BLaER1 (cell line): ENCODE data around the gene MPC1L.
"Not testable (repeated sequence)": the region's sequence is repeated elsewhere in the genome, so short reads cannot be mapped to it uniquely, and the experiment has no call there.

Source experiments
- H3K27ac ChIP-seq: shearing (Covaris generic); formaldehyde crosslinking; 2 replicates; pipeline ENCODE4 v1.8.1; 2022
- H3K27me3 ChIP-seq: shearing (Covaris generic); formaldehyde crosslinking; 2 replicates; pipeline ENCODE4 v1.8.1; 2022
- H3K36me3 ChIP-seq: shearing (Covaris generic); formaldehyde crosslinking; 2 replicates; pipeline ENCODE4 v1.8.1; 2022
- H3K4me1 ChIP-seq: shearing (Covaris generic); formaldehyde crosslinking; 2 replicates; pipeline ENCODE4 v1.8.1; 2022
- H3K4me2 ChIP-seq: shearing (Covaris generic); formaldehyde crosslinking; 2 replicates; pipeline ENCODE4 v1.8.1; 2022
- H3K4me3 ChIP-seq: shearing (Covaris generic); formaldehyde crosslinking; 2 replicates; pipeline ENCODE4 v1.8.1; 2022
- H3K9ac ChIP-seq: shearing (Covaris generic); formaldehyde crosslinking; 2 replicates; pipeline ENCODE4 v1.8.1; 2022
- H3K9me3 ChIP-seq: shearing (Covaris generic); formaldehyde crosslinking; 2 replicates; pipeline ENCODE4 v1.8.1; 2022
- H4K20me1 ChIP-seq: shearing (Covaris generic); formaldehyde crosslinking; 2 replicates; pipeline ENCODE4 v1.8.1; 2022
- Cebpa-rat ChIP-seq: shearing (Covaris generic); IDR thresholded peaks from 2 replicates; pipeline ENCODE4 v1.8.1; 2022

The MPC1L gene

DNA sequence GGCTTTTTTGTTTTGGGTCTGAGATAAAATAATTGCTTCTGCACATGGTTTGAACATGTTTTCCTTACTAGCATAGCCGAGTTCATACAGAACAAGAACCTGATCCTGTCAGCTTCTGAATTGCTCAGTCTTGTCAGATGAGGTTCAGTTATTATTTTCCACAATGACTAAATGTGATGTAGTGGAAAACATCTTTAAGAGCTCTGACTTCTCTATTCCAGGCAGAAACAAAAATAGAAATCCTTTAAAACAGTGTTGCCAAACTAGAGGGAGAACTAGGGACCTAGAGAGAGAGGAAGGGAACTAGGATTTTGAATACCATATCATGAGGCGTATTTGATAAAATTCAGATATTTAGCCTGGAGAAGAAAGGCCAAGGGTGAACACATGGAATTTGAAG lies 40.4 kb upstream of the MPC1L start:
- Histone ChIP-seq H3K27me3 (peaks cover 5% of the 10 kb centered on the region; the same call in 1 of the 2 replicates), H3K36me3 (no peaks in the 10 kb centered on the region), H3K9ac (no peak overlapping the region), H4K20me1 (peaks cover 50% of the 10 kb centered on the region), H3K4me3 (no peak overlapping the region), H3K27ac (no peak overlapping the region), H3K4me1 (peaks cover 10% of the 10 kb centered on the region), H3K4me2 (no peak overlapping the region), H3K9me3 (no peaks in the 10 kb centered on the region)
- TF ChIP-seq Cebpa-rat, result no peak

DNA sequence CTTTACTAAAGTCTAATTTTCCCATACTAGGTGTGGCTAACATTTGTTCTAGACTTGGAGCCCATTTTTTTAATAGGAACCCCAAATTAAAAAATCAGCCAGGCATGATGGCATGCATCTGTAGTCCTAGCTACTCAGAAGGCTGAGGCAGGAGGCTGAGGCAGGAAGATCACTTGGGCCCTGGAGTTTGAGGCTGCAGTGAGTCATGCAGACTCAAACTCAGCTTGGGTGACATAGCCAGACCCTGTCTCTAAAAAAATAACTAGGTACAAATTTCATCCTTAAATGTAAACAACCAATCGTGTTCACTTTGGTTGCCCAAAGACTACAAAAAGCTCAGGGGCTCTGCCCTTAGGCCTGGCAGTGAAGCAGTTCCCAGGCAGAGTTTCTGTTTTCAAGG lies 35.6 kb upstream of the MPC1L start:
- not testable (repeated sequence) for H3K27ac ChIP-seq, H3K27me3 ChIP-seq, H3K4me1 ChIP-seq, H3K4me3 ChIP-seq, H3K4me2 ChIP-seq, H3K9ac ChIP-seq, H3K9me3 ChIP-seq
- peaks cover 44% of the 10 kb centered on the region for H4K20me1 ChIP-seq
- H3K36me3 ChIP-seq, result peaks cover 27% of the 10 kb centered on the region

DNA sequence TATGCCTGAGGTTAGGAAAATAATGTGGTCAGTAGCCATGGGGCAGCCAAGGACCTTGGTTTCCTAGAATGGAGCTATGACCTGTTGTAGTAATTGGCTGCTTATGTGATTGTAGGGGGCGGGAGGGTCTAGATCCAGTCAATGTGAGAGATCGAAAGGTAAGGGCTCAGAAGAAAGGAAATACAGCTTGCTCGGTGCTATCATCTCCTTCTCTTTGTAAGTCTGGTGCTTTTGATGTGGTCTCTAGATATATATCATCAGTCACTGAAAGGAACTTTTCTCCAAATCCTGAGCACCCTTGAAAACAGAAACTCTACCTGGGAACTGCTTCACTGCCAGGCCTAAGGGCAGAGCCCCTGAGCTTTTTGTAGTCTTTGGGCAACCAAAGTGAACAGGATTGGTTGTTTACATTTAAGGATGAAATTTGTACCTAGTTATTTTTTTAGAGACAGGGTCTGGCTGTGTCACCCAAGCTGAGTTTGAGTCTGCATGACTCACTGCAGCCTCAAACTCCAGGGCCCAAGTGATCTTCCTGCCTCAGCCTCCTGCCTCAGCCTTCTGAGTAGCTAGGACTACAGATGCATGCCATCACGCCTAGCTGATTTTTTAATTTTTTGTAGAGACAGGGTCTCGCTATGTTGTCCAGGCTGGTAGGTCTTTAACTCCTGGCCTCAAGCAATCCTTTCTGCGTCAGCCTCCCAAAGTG lies 33.5 kb upstream of the MPC1L start:
- not testable (repeated sequence) for H3K27ac ChIP-seq, H3K9me3 ChIP-seq, H3K4me2 ChIP-seq, H3K4me3 ChIP-seq, H3K4me1 ChIP-seq, H3K9ac ChIP-seq, H3K27me3 ChIP-seq
- Histone ChIP-seq H3K36me3 (peaks cover 37% of the 10 kb centered on the region), H4K20me1 (peaks cover 28% of the 10 kb centered on the region)

DNA sequence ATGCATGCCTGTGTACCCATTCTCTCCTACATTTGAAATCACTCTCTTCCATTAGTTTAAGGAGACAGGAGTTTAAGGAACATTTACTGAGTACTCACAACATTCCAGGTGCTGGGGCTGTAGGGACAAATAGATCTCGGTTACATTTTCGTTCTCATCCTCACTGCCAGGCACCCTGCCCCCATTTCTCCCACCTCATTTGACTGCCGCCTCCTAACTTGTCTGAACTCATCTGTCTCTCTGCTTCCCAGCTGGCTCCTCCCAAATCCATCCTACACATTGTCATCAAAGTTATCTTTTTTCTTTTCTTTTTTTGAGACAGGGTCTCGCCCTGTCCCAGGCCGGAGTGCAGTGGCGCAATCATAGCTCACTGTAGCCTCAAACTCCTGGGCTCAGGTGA lies 19.8 kb upstream of the MPC1L start:
- no peaks in the 10 kb centered on the region for H3K9me3 ChIP-seq
- no peak overlapping the region for H3K9ac ChIP-seq
- no peak overlapping the region for H3K4me2 ChIP-seq
- TF ChIP-seq Cebpa-rat, result no peak
- no peaks in the 10 kb centered on the region for H3K27me3 ChIP-seq
- no peak overlapping the region for H3K4me3 ChIP-seq
- H3K36me3 ChIP-seq, result peaks cover 33% of the 10 kb centered on the region
- no peak overlapping the region for H3K27ac ChIP-seq
- H3K4me1 ChIP-seq, result no peaks in the 10 kb centered on the region
- H4K20me1 ChIP-seq, result no peaks in the 10 kb centered on the region; the same call in 1 of the 2 replicates

DNA sequence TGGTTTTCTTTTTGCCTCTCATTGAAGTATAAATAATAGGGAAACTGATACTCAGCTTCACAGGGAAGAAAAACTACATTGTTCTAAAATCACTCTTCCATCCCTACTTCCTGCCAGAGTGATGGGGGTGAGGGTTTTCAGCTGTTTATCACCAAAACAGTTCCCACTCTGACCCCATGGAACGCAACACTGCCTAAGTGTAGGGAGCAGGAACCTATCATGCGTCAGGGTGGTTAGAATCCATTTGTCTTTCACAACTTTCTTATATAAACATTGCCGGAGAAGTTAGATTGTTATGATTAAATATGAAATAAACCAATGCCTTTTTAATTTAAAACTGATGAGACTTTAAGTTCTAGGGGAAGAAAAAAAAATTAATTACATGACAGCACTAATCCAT lies 15.8 kb upstream of the MPC1L start:
- no peak for TF ChIP-seq Cebpa-rat
- H3K9ac ChIP-seq, result no peak overlapping the region

DNA sequence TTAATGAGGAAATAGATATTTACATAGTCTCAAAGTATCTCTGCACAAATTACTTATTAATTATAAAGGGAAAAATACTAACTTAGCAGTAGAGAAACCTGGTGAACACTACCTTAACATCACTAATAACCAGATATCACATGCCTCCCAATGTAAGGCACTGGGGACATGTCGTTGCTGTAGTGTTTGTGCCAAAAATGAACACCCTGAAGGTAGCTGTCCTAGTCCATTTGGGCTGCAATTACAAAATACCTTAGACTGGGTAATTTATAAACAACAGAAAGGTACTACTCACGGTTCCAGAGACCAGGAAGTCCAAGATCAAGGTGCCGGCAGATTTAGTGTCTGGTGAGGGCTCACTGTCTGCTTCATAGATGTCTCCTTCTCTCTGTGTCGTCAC lies 10.7 kb upstream of the MPC1L start:
- no peaks in the 10 kb centered on the region for H4K20me1 ChIP-seq
- TF ChIP-seq Cebpa-rat, result no peak
- no peaks in the 10 kb centered on the region for H3K27me3 ChIP-seq
- H3K9ac ChIP-seq, result no peak overlapping the region
- H3K36me3 ChIP-seq, result no peaks in the 10 kb centered on the region
- H3K4me3 ChIP-seq, result no peak overlapping the region
- H3K9me3 ChIP-seq, result no peaks in the 10 kb centered on the region
- H3K4me2 ChIP-seq, result no peak overlapping the region
- H3K4me1 ChIP-seq, result no peaks in the 10 kb centered on the region
- H3K27ac ChIP-seq, result no peak overlapping the region

More for the DNA sequence above, 15.8 kb upstream of the MPC1L start:
- no peak overlapping the region for H3K27ac ChIP-seq
- H3K36me3 ChIP-seq, result peaks cover 10% of the 10 kb centered on the region; the same call in 1 of the 2 replicates
- no peaks in the 10 kb centered on the region for H3K27me3 ChIP-seq
- no peaks in the 10 kb centered on the region for H3K4me1 ChIP-seq
- no peak overlapping the region for H3K4me2 ChIP-seq
- H4K20me1 ChIP-seq, result no peaks in the 10 kb centered on the region; the same call in 1 of the 2 replicates
- H3K9me3 ChIP-seq, result no peaks in the 10 kb centered on the region
- H3K4me3 ChIP-seq, result no peak overlapping the region

DNA sequence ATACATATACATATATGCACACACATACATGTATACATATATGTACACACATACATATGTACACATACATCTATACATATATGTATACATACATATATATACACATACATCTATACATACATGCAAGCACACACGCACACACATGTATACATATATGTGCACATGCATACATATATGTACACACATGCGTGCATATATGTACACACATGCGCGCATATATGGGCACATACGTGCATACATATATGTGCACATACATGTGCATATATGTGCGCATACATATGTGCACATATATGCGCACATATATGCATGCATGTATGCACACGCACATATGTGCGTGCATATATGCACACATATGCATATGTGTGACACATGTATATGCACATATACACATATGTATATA lies 7.3 kb upstream of the MPC1L start:
- TF ChIP-seq Cebpa-rat, result no peak
- no peaks in the 10 kb centered on the region for H3K36me3 ChIP-seq
- no peak overlapping the region for H3K9ac ChIP-seq
- H3K4me2 ChIP-seq, result no peak overlapping the region
- no peak overlapping the region for H3K4me3 ChIP-seq
- H3K4me1 ChIP-seq, result no peaks in the 10 kb centered on the region
- no peaks in the 10 kb centered on the region for H3K27me3 ChIP-seq
- H3K9me3 ChIP-seq, result no peaks in the 10 kb centered on the region
- H4K20me1 ChIP-seq, result no peaks in the 10 kb centered on the region
- no peak overlapping the region for H3K27ac ChIP-seq

DNA sequence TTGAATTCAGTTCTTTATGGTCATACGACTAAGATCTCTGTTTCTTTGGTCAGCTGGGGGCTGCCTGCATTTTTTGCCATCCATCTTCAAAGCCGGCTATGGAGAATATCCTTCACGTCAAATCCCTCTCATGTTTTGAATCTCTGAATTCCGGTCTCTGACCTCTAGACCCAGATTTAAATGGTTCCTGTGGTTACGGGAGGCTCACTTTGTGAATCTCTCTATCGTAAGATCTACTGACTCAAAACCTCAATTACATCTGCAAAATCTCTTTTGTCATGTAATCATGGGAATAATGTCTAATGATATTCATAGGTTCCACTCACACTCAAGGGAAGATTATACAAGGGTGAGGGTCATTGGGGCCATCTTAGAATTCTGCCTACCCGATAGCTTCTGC lies 5.7 kb upstream of the MPC1L start:
- Histone ChIP-seq H4K20me1 (no peaks in the 10 kb centered on the region), H3K27me3 (no peaks in the 10 kb centered on the region), H3K9ac (no peak overlapping the region), H3K9me3 (no peaks in the 10 kb centered on the region), H3K27ac (no peak overlapping the region), H3K4me3 (no peak overlapping the region), H3K4me2 (no peak overlapping the region), H3K4me1 (no peaks in the 10 kb centered on the region), H3K36me3 (no peaks in the 10 kb centered on the region)
- TF ChIP-seq Cebpa-rat, result no peak

DNA sequence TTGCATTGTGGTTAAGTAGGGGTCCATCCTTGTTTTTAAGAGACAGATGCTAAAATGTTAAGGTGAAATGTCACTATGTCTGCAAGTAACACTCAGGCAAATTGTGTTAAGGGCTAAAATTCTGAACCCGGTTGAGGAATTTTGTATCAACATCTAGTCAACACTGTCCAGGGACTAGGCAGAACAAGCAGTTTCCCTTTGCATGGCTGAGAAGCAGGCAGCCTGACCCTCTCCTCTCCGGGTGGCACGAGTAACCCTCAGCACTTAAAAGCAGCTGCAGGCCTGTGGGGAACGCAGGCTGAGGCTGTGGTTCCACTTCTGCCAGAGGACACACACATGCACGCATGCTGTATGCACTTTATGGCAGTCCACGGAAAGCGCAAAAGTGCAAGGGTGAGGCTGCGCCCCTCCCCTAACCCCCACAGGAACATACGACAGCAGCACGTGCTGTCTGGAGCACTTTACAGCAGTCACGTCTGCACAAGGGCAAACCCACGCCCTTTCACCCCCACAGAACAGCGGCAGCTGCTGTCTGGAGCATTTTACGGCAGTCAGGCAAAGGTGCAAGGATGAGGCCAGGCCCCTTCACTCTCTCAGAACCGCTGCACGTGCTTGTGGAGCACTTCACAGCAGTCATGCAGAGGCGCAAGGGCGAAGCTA lies 619 bp upstream of the MPC1L start:
- Histone ChIP-seq H3K4me1 (no peaks in the 10 kb centered on the region), H3K9ac (no peak overlapping the region), H3K36me3 (peaks cover 6% of the 10 kb centered on the region), H3K4me2 (no peak overlapping the region), H3K27ac (no peak overlapping the region), H3K9me3 (peaks cover 10% of the 10 kb centered on the region), H3K27me3 (peaks cover 4% of the 10 kb centered on the region; the same call in 1 of the 2 replicates), H3K4me3 (no peak overlapping the region), H4K20me1 (no peaks in the 10 kb centered on the region)
- no peak for TF ChIP-seq Cebpa-rat

DNA sequence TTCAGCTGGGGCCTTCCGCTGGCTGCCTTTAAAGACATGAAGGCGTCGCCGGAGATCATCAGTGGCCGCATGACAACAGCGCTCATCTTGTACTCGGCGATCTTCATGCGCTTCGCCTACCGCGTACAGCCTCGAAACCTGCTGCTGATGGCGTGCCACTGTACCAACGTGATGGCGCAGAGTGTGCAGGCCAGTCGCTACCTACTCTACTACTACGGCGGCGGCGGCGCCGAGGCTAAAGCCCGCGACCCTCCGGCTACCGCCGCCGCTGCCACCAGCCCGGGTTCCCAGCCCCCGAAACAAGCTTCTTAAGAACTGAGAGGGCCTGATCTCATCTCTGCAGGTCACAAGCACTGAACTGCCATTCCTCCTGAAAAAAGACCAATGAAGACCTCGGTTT lies 437 bp downstream of the MPC1L start:
- Histone ChIP-seq H3K9me3 (peaks cover 10% of the 10 kb centered on the region), H3K36me3 (peaks cover 14% of the 10 kb centered on the region), H3K4me3 (no peak overlapping the region), H3K4me1 (no peaks in the 10 kb centered on the region), H3K9ac (no peak overlapping the region), H4K20me1 (0 out of 2 replicates have a peak, but pooled peaks cover 5% of the 10 kb centered on the region), H3K4me2 (no peak overlapping the region), H3K27me3 (peaks cover 4% of the 10 kb centered on the region; the same call in 1 of the 2 replicates), H3K27ac (no peak overlapping the region)
- no peak for TF ChIP-seq Cebpa-rat
